Karpas-422 (cell line): ENCODE measurements around the gene LYSMD1. TPM values are rescaled to one million over a fixed set of nuclear protein-coding genes. Genes with fewer than 3 reads are reported as not detected.

ENCODE experiments used
- DNase-seq: peaks from one replicate; pipeline ENCODE4 v3.0.0-alpha.2; 2015
- H2AFZ ChIP-seq: fragments of 200-600 bp; sonication (generic); 2 replicates; pipeline ENCODE4 v1.6.1; 2014; ENCODE audit warnings: antibody characterized with exemption, low read length, mixed read lengths
- H3K27ac ChIP-seq: fragments of 200-600 bp; sonication (generic); 2 replicates; pipeline ENCODE4 v1.5.1; 2014; ENCODE audit warnings: mild to moderate bottlenecking, low read length, moderate library complexity
- H3K27me3 ChIP-seq: fragments of 200-600 bp; sonication (generic); 2 replicates; pipeline ENCODE4 v1.6.1; 2014; ENCODE audit warnings: low read length, mixed read lengths
- H3K36me3 ChIP-seq: fragments of 200-600 bp; sonication (generic); 2 replicates; pipeline ENCODE4 v1.6.1; 2014; ENCODE audit warnings: low read length, mixed read lengths; ENCODE audit not compliant: insufficient read depth
- H3K4me1 ChIP-seq: fragments of 200-600 bp; sonication (generic); 2 replicates; pipeline ENCODE4 v1.6.1; 2014; ENCODE audit warnings: mild to moderate bottlenecking, low read length, mixed read lengths
- H3K4me2 ChIP-seq: fragments of 200-600 bp; sonication (generic); 2 replicates; pipeline ENCODE4 v1.6.1; 2014; ENCODE audit warnings: low read length, low read depth, mild to moderate bottlenecking; ENCODE audit not compliant: poor library complexity, severe bottlenecking
- H3K4me3 ChIP-seq: fragments of 200-600 bp; sonication (generic); 2 replicates; pipeline ENCODE4 v1.5.1; 2014; ENCODE audit warnings: mild to moderate bottlenecking, antibody characterized with exemption, low read length, mixed read lengths
- H3K79me2 ChIP-seq: fragments of 200-600 bp; sonication (generic); 2 replicates; pipeline ENCODE4 v1.6.1; 2014; ENCODE audit warnings: mild to moderate bottlenecking, low read length, mixed read lengths
- H3K9ac ChIP-seq: fragments of 200-600 bp; sonication (generic); 2 replicates; pipeline ENCODE4 v1.6.0; 2014; ENCODE audit warnings: low read length
- H3K9me2 ChIP-seq: fragments of 200-600 bp; sonication (generic), shearing (Covaris generic); replicated peaks from 2 replicates; pipeline ENCODE4 v1.6.0; 2014; ENCODE audit warnings: mild to moderate bottlenecking, low read length, moderate library complexity; ENCODE audit not compliant: insufficient read depth
- H3K9me3 ChIP-seq: fragments of 300-700, 200-600 bp; sonication (generic); 2 replicates; pipeline ENCODE4 v1.6.1; 2014; ENCODE audit warnings: low read length, mixed read lengths
- H4K20me1 ChIP-seq: fragments of 200-600 bp; sonication (generic); 2 replicates; pipeline ENCODE4 v1.6.1; 2014; ENCODE audit warnings: mild to moderate bottlenecking, antibody characterized with exemption, low read length, low read depth; ENCODE audit not compliant: insufficient read depth
- total RNA-seq: library from RNA; depleted of rRNA; stranded (reverse); fragments of >200 nt; shearing (Covaris generic); gene quantifications from 2 replicates; pipeline ENCODE4 v1.2.3, GENCODE V29; 2014; ENCODE audit warnings: low replicate concordance

LYSMD1 gene
- total RNA-seq, 1 experiment from 2014 or later, result 2.1 TPM

GRCh38 chr1:151187205-151187604 is 21.5 kb upstream of the LYSMD1 start:
- H3K36me3 ChIP-seq, result peaks cover 21% of the 10 kb centered on the region
- peaks cover 18% of the 10 kb centered on the region for H3K4me1 ChIP-seq
- H3K4me2 ChIP-seq, result no peak overlapping the region
- no peak overlapping the region for H3K4me3 ChIP-seq
- no peak overlapping the region for H3K9ac ChIP-seq
- DNase-seq, result no peak
- no peaks in the 10 kb centered on the region for H3K27me3 ChIP-seq
- H3K9me2 ChIP-seq, result no peaks in the 10 kb centered on the region
- H4K20me1 ChIP-seq, result no peaks in the 10 kb centered on the region
- H3K9me3 ChIP-seq, result no peaks in the 10 kb centered on the region
- peaks cover 36% of the 10 kb centered on the region for H3K79me2 ChIP-seq
- H2AFZ ChIP-seq, result no peak overlapping the region
- H3K27ac ChIP-seq, result no peak overlapping the region

GRCh38 chr1:151184211-151184610 is 18.5 kb upstream of the LYSMD1 start:
- Histone ChIP-seq H3K4me3 (no peak overlapping the region), H3K79me2 (peaks cover 29% of the 10 kb centered on the region), H3K27me3 (no peaks in the 10 kb centered on the region), H3K27ac (no peak overlapping the region), H2AFZ (no peak overlapping the region), H3K9me3 (no peaks in the 10 kb centered on the region), H3K9ac (no peak overlapping the region), H3K36me3 (peaks cover 22% of the 10 kb centered on the region), H4K20me1 (no peaks in the 10 kb centered on the region), H3K4me1 (peaks cover 13% of the 10 kb centered on the region), H3K9me2 (no peaks in the 10 kb centered on the region), H3K4me2 (no peak overlapping the region)
- no peak for DNase-seq

- Histone ChIP-seq H3K79me2 (no peaks in the 10 kb centered on the region), H3K4me2 (no peak overlapping the region), H3K27ac (no peak overlapping the region), H2AFZ (no peak overlapping the region), H3K9me2 (no peaks in the 10 kb centered on the region), H3K9ac (no peak overlapping the region), H3K4me1 (no peaks in the 10 kb centered on the region), H3K36me3 (peaks cover 14% of the 10 kb centered on the region; the same call in 1 of the 2 replicates), H3K27me3 (no peaks in the 10 kb centered on the region), H3K4me3 (no peak overlapping the region), H4K20me1 (no peaks in the 10 kb centered on the region), H3K9me3 (no peaks in the 10 kb centered on the region)
- no peak for DNase-seq
Measured at GRCh38 chr1:151176514-151177045, 10.9 kb upstream of the LYSMD1 start.

GRCh38 chr1:151175863-151176262 is 10.2 kb upstream of the LYSMD1 start, which contains the start of gene TMOD4:
TMOD4 (minus strand) TSS chr1:151175981; CDS start chr1:151174875, 1,106 bp downstream.
- H3K9ac ChIP-seq, result no peak within 1 kb of the TSS
- H3K27me3 ChIP-seq, result no peaks in the 10 kb centered on the region
- no peak within 1 kb of the TSS for H3K4me3 ChIP-seq
- H3K4me2 ChIP-seq, result no peak within 1 kb of the TSS
- no peak within 1 kb of the TSS for H2AFZ ChIP-seq
- no peaks in the 10 kb centered on the region for H3K9me3 ChIP-seq
- no peak within 1 kb of the TSS for H3K27ac ChIP-seq
- peaks cover 14% of the 10 kb centered on the region; the same call in 1 of the 2 replicates for H3K36me3 ChIP-seq
- DNase-seq, result peak; percentile 66
- no peaks in the 10 kb centered on the region for H3K79me2 ChIP-seq
- H3K4me1 ChIP-seq, result no peaks in the 10 kb centered on the region
- H3K9me2 ChIP-seq, result no peaks in the 10 kb centered on the region
- no peaks in the 10 kb centered on the region for H4K20me1 ChIP-seq

GRCh38 chr1:151175041-151175741 is 9.5 kb upstream of the LYSMD1 start:
- no peak overlapping the region for H3K4me2 ChIP-seq
- no peak for DNase-seq
- H3K27ac ChIP-seq, result no peak overlapping the region
- no peak overlapping the region for H3K4me3 ChIP-seq
- H3K9ac ChIP-seq, result no peak overlapping the region
- H3K27me3 ChIP-seq, result no peaks in the 10 kb centered on the region
- H3K36me3 ChIP-seq, result peaks cover 14% of the 10 kb centered on the region; the same call in 1 of the 2 replicates
- no peaks in the 10 kb centered on the region for H3K79me2 ChIP-seq
- H3K9me2 ChIP-seq, result no peaks in the 10 kb centered on the region
- H3K4me1 ChIP-seq, result no peaks in the 10 kb centered on the region
- no peaks in the 10 kb centered on the region for H4K20me1 ChIP-seq
- no peak overlapping the region for H2AFZ ChIP-seq
- H3K9me3 ChIP-seq, result no peaks in the 10 kb centered on the region

- no peak for DNase-seq
- H2AFZ ChIP-seq, result no peak overlapping the region
- no peak overlapping the region for H3K9ac ChIP-seq
- H3K36me3 ChIP-seq, result peaks cover 17% of the 10 kb centered on the region; the same call in 1 of the 2 replicates
- peaks cover 20% of the 10 kb centered on the region for H3K79me2 ChIP-seq
- H3K9me2 ChIP-seq, result no peaks in the 10 kb centered on the region
- no peak overlapping the region for H3K4me2 ChIP-seq
- no peaks in the 10 kb centered on the region for H4K20me1 ChIP-seq
- no peak overlapping the region for H3K27ac ChIP-seq
- H3K4me1 ChIP-seq, result peaks cover 15% of the 10 kb centered on the region
- no peaks in the 10 kb centered on the region for H3K27me3 ChIP-seq
- no peaks in the 10 kb centered on the region for H3K9me3 ChIP-seq
- H3K4me3 ChIP-seq, result no peak overlapping the region
Measured at GRCh38 chr1:151171190-151171589, 5.5 kb upstream of the LYSMD1 start.

- H2AFZ ChIP-seq, result no peak overlapping the region
- peak overlapping the region; percentile 96 for H3K9ac ChIP-seq
- H3K27ac ChIP-seq, result peak overlapping the region; percentile 69; the same call in 1 of the 2 replicates
Measured at GRCh38 chr1:151167116-151167515, 1.4 kb upstream of the LYSMD1 start.

GRCh38 chr1:151166505-151166956 is 829 bp upstream of the LYSMD1 start:
- Histone ChIP-seq H3K4me3 (peak overlapping the region; percentile 96), H3K4me1 (peaks cover 34% of the 10 kb centered on the region), H3K27me3 (no peaks in the 10 kb centered on the region), H3K36me3 (peaks cover 9% of the 10 kb centered on the region; the same call in 1 of the 2 replicates), H4K20me1 (no peaks in the 10 kb centered on the region), H3K4me2 (peak overlapping the region; percentile 91), H3K79me2 (peaks cover 22% of the 10 kb centered on the region), H3K9me2 (no peaks in the 10 kb centered on the region), H3K9me3 (no peaks in the 10 kb centered on the region), H2AFZ (peak overlapping the region; percentile 9; the same call in 1 of the 2 replicates), H3K9ac (peak overlapping the region; percentile 96), H3K27ac (peak overlapping the region; percentile 69)
- peak; percentile 80 for DNase-seq

More at GRCh38 chr1:151167116-151167515, 1.4 kb upstream of the LYSMD1 start:
- Histone ChIP-seq H3K79me2 (peaks cover 22% of the 10 kb centered on the region), H3K4me1 (peaks cover 34% of the 10 kb centered on the region), H3K4me3 (peak overlapping the region; percentile 96), H3K9me2 (no peaks in the 10 kb centered on the region), H3K27me3 (no peaks in the 10 kb centered on the region), H3K4me2 (peak overlapping the region; percentile 91), H3K9me3 (no peaks in the 10 kb centered on the region), H3K36me3 (peaks cover 9% of the 10 kb centered on the region; the same call in 1 of the 2 replicates), H4K20me1 (no peaks in the 10 kb centered on the region)
- DNase-seq, result no peak
